HEK293 (cell line): ENCODE data around the gene PRKAB1.

Source experiments
- CTCF ChIP-seq: fragments of 450-650 bp; formaldehyde crosslinking; IDR thresholded peaks from 2 replicates; pipeline ENCODE4 v1.5.1; 2016; ENCODE audit warnings: missing biosample characterization, missing genetic modification characterization
- TRIM28 ChIP-seq: IDR thresholded peaks from 2 replicates; pipeline ENCODE4 v1.6.1; 2011; ENCODE audit warnings: low read length, control low read depth, borderline replicate concordance
- ZNF18 ChIP-seq: fragments of 450-650 bp; formaldehyde crosslinking; IDR thresholded peaks from 2 replicates; pipeline ENCODE4 v1.5.1; 2016; ENCODE audit warnings: missing biosample characterization, missing genetic modification characterization

GRCh38 chr12:119674560-119674959 lies 6.6 kb downstream of the PRKAB1 start:
- TF ChIP-seq ZNF18 (no peak), CTCF (tag by site-specific recombination) (no peak), TRIM28 (no peak)
